GM12874 (cell line): Measurements from ENCODE around the gene BTBD16.

Source experiments
- CTCF ChIP-seq: IDR thresholded peaks from 2 replicates; pipeline ENCODE4 v1.5.1; 2011; ENCODE audit warnings: low read depth, mild to moderate bottlenecking, control low read depth, low read length, moderate library complexity; ENCODE audit not compliant: insufficient read depth

Gene BTBD16

GRCh38 chr10:122248356-122249302 is 22.5 kb upstream of the BTBD16 start:
- no peak for TF ChIP-seq CTCF

- no peak for TF ChIP-seq CTCF
Measured at GRCh38 chr10:122249303-122249850, 21.7 kb upstream of the BTBD16 start.

DNA sequence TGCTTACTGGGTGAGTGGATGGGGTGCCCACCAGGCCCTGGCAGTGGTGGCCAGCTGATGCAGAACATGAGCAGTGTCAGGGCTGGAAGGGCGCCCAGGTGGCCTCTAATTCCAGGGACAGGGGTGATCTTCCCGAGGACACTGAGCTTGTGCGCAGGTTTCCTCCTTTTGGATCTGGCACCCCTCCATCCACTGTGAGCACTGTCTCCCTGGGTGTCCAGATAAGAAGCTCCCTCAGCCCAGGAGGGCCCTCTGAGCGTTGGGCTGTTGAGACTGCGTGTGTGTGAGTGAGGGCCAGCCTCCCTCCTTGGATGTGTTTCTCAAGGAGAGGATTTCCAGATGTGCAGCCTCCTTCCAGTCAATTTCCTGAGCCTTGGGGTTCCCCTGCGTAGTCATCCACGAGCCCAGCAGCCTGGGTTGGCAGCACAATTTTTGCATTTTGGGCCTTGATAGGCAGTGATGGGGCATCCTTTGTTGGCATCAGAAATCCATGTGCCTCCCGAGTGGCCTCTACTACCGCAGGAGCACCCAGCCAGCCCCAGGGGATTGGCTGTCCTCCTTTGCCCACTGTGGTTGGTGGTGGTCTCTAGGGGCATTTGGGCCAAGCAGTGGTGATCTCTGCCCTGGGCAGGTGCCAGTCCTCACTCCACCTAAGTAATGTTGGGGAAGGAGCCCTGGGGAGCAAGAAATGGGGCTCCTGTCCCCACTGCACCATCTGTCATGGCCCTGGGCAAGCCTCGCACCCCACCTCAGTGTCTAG is 20.9 kb upstream of the BTBD16 start:
- no peak for TF ChIP-seq CTCF

DNA sequence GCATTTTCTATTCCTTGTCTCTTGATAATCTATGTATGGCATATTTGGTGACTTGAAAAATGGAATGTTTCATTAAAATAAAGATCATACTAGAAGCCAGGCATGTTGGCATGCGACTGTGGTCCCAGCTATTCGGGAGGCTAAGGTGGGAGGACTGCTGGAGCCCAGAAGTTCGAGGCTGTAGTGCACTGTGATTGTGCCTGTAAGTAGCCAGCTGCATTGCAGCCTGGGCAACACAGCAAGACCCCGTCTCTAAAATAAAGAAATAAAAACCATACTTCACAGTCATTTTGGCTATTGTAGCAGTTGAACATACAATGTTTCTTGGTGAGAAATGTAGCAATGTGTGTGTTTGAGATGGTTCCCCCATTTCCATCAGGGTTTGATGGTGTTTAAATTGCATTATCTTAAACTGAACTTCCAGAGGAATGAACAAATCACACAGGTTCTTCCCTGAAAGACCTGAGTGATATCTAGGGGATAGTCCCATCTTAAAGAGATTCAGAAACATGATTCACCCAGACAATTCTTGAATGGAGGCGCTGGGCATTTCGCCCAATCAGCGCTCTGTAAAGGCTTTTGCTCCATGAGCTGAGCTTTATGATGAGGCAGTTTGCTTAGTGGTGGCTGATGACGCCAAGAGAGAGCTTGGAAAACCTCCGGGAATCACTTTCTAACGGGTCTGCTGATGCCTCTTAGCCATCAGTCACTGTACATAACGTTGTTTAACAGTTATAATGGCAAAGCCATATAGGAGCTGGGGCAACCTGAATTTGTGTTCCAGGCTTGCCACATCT is 19.4 kb upstream of the BTBD16 start:
- no peak for TF ChIP-seq CTCF

- no peak for TF ChIP-seq CTCF
Measured at GRCh38 chr10:122252805-122253204, 18.3 kb upstream of the BTBD16 start.

DNA sequence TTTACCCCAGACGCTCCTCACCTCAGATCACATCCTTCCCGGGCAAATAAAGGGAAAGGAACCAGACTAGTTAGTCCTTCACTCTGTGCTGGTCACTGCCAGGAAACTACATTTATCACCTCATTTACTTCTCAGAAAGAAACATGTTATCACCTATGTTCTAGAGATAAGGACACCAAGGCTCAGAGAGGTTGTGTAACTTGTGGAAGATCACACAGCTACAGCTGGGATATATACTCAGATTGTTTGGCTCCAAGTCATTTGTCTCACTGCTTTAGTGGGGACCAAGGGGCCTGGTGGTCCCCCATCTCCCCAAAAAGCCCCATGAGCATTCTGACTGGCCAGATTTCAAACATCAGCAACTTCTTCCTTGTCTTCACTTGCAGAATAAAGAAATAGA is 17.5 kb upstream of the BTBD16 start:
- no peak for TF ChIP-seq CTCF

DNA sequence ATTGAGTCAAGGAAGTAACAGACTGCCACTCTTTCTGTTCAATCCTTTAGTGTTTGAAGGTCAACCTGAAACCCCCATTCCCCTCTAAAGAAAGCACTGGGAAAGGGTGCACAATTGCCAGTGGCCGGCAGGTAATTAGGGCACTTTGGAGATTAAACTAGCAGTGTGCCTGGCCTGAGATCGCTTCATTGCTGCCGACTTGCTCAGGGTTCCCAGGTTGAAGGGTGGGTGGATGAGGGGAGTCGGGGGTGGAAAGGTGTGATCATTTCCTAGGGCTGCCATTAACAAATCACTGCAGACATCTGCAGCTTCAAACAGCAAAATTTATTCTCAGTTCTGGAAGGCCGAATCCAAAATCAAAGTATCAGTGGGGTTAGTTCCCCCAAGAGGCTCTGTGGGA is 16.3 kb upstream of the BTBD16 start:
- no peak for TF ChIP-seq CTCF
